GM18507 (cell line): ENCODE results near the gene PPP1R12A.

Source experiments
- DNase-seq: peaks from one replicate; pipeline ENCODE4 v3.0.0; 2011; ENCODE audit warnings: low read depth; ENCODE audit not compliant: insufficient read length; ENCODE audit errors: extremely low spot score
- FAIRE-seq: peaks from 2 replicates; lab custom pipeline; 2011; peaks lifted over from hg19 to GRCh38; lab: Jason Lieb, UNC

PPP1R12A gene

DNA sequence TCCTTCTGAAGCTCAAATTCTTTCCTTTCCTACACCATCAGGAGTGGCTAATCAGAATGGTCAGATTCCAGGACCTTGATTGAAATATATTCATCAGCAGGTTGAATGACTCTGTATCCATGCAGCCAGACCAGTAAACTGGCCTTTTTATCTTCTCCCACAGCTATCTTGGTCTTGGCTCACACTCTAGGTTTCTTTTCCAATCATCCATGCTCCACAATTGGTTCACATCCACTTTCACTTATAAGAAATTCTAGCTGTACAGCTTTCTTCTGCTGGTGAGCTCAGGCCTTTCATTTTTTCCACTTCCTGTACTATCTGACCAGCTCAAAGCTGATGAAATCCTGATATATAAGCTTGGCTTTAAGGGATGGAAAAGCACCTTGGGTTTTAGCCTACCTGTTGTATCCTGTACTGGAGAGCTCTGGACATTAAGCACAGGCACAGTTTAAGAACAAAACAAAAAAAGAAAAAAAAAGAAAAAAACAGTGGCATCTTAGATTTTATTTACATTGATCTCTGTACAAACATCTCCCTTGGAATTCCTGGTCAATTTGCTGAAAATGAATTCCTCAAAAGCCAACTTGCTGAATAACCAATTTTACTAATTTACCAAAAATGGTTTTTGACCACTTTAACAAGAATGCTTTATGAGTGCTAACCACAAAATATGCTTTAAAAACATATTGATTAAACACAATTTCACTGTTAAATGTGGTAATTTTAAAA is 152.6 kb downstream of the PPP1R12A start:
- no peak for DNase-seq
- no peak for FAIRE-seq

DNA sequence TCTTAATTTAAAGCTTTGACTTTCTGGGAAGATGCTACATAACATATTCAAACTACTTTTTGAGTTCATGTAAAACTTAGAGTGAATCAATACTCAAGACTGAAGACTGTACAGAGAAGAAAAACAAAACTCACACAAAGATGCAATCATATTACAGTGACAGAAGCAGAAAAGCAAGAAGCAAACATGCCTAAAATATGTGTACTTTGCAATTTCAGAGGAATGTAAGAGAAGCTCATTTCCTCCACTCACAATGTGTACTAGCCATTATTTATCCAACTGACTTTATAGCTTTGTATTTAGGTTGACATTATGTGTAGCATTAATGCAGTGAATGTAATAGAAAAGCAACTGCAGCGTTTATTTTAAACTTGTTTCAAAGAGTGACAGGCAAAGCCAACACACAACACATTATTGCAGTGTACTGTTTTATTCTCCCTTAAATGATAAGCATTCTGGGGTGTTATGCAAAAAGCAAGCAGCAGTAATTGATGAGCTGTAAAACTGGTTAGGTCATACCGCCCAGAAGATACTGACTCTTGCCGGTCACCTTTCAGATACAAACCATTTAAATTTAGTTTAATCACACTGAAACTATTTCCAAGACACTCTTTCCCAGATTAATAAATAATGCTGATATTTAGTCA is 156.0 kb downstream of the PPP1R12A start:
- DNase-seq (no peak), FAIRE-seq (no peak)

DNA sequence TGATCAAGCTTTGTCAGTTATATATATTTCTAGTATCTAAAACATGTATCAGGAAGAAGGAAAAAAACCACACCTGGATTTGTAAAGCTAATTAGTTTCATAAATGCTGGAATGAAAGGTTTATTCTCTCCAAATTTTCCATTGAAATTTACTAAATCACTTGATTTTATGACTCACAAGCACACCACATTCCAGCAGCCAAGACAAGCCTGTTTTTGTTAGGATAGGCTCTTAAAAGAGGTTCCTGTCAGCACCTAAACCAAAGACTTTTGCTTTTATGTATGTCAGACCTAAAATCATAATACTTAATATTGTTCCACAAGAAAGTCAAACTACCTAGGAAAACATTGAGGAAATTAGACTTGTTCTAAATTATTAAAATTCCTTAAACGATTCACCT is 158.8 kb downstream of the PPP1R12A start:
- peak; percentile 50 for FAIRE-seq
- no peak for DNase-seq

DNA sequence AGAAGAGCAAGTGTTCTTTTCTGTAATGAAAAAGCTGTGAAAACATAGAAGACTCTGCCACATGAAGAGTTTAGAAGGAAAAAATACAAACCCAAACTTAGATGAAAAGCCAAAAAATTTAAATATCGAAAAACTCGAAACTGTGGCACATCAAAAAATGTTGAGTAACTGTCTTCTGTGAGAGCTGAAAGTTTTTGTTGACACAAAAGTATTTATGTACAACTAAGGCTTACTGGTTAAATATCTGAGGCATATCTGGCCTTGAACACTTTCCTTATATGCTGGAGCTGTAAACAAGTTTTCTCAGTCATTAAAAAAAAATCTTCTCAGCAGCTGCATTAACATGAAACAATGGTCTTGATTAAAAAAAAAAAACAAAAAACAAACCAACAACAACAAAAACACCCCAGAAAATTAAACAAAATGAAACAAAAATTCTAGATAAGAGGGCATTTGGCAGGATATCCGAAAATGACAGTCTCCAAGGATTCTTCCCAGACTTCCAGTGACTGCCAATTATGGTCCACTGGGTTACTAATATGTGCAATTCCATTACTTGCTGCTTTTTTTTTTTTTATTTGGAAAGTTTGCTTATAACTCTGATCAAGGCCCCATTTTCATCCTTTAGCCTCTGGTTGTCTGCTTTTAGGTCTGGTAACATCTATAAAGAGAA is 159.4 kb downstream of the PPP1R12A start:
- DNase-seq (no peak), FAIRE-seq (no peak)

DNA sequence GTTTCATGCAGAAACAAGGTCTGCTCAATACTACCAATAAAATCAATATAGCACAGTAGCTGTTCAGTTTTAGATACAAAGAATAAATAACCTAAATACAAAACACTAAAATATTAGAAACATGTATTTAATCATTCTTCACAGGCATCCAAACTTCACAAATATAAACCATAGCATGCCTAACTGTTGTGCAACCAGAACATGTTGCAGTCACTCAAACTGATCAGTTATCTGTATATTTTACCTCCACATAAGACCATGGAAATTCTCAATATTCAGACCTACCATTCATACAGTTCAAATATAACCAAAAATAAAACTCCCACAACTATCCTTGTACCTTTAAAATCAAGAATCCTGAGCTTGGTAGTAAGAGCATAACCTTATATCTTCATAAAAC is 161.0 kb downstream of the PPP1R12A start:
- FAIRE-seq (no peak), DNase-seq (no peak)

DNA sequence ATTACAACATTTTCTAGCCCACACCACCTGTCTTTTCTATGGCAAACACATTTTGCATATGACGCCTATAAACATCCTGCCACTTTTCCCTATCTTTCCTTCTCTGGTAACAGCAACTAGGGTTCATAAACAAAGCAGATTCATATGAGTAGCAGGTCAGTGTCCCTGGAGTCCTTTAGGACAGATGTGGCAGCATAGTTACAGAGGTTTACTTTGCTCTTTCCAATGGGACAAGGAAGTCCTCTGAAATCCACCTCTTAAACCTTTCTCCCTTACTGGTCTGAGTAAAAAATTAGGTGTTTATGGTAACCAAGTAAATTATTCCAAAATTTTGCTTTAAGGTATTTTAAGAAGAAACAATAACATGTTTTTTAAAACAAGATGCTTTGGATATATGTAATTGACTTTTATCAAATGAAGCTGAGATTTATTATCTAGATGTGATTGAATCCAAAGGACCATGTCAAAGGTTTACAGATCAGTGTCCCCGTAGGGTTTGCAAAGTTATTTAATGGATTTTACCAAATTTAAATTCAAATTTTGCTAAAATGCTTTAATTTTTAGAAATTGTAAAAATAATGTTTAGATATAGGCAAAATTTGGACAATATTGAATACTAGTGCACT is 164.9 kb downstream of the PPP1R12A start:
- DNase-seq (no peak), FAIRE-seq (no peak)

DNA sequence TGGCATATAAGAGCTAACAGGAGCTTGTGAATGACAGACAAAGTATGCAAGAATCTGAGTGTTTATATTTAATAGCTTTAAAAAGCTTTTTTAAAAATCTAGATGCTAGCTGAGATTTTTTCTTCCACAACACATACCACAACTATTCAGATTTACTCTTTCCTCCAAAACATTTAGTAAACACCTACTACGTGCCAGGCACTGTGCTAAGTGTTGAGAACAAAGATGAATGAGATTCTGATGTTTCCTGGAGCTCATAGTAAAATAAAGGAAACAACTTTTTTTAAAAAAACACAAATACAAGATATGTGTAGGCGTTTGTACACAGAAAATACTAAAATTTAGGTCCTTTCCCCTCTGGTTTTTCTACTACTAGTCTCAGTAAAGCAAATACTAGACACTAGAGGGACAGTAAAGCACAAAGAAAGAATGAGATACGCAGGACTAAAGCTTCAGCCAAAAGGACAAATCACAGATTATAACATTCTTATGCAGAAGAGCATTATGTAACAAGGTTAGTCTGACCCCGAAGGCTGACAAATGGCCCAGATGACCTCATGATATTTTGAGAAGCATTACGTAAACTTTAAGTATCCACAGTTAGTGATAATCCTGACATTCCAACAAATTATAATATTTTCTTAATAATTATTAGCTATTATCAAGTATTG is 165.6 kb downstream of the PPP1R12A start:
- FAIRE-seq, result no peak

DNA sequence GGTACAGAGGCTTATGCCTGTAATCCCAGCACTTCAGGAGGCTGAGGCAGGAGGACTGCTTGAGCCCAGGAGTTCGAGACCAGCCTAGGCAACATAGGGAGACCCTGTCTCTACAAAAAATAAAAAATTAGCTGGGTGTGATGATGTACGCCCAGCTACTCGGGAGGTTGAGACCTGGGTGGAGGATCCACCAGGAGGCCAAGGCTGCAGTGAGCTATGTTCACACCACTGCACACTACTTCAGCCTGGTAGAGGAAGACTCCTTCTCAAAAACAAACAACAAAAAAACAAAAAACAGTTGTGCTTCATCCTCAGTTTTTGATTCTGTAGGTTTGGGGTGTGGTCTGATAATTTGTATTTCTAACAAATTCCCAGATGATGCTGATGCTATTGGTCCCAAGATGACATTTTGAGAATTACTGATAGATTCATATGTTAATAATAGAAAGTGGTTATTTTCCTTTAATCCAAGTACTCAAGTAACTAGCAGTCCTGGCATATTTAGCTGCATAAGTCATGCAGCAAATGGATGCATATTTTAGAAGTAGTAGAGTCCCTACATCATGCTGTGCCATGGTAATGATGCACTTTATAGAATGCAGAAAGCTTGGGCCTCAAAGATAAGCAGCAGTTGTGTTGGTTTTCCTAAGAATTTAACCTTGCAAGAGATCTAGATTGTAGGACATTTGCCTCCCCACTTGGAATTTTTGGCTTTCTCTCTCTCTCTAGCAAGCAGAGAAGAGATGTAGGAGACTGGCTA is 168.0 kb downstream of the PPP1R12A start:
- DNase-seq (no peak), FAIRE-seq (no peak)

More for the DNA sequence above, 165.6 kb downstream of the PPP1R12A start:
- DNase-seq, result no peak

DNA sequence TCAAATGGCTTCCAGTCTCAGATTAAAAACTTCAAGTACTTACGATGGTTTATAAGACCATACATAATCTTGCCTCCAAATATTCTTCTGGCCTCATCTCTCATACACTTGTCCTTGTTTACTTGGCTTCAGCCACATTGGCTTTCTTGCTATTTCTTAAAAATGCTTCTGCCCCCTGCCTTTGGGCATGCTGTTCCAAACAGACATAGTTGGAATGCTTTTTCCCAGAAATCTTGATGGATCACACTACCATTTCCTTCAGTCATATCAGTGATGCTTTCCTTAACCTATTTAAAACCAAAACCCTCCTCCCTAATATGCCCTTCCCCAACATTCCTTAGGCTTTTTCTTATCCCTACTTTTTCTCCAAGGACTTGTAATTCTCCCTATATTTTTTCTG is 169.7 kb downstream of the PPP1R12A start:
- no peak for FAIRE-seq
- DNase-seq, result no peak

DNA sequence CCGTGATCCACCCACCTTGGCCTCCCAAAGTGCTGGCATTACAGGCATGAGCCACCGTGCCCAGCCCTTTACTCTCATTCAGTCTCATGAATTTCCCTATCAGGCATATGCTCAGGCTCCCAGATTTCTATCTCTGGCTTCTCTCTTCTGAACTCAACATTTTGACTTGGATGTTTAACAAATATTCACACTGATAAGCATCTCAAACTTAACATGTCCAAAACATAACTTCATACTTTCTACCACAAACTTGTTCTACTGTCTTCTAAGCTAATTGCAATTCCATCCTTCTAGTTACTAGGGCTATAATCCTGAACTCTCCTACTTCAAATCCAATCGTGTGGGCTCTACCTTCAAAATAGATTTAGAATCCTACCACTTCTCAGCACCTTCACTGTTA is 170.3 kb downstream of the PPP1R12A start:
- FAIRE-seq, result no peak

DNA sequence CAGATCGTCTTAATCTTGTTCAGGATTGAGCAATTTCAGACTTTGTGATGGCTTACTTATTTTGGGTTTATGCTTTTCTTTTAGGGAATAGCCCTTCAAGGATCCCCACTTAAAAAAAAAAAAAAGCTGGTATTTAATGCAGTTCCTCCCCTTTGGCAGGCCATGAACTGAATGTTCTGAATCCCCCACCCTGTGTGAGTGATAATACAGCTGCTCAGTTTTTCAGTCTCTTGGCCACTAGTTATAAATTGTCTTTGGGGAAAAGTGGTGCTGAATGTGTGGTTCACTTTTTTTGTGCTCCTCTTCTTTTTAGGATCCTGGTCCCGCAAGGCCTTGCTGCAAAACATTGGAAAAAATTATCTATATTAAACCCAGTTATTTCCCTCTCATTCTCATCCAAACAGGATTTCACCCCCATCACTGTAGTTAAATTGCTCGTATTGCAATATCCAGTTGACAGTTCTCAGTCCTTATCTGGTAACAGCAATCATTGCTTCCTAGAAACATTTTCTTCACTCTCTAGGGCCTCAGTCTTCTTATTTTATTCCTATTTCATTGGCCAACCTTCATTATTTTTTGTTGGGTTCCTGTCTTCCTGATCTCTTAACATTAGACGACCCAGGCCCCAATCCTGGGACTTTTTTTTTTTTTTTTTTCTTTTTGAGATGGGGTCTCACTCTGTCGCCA is 171.0 kb downstream of the PPP1R12A start:
- no peak for FAIRE-seq
- DNase-seq, result no peak

More for the DNA sequence above, 170.3 kb downstream of the PPP1R12A start:
- DNase-seq, result no peak

DNA sequence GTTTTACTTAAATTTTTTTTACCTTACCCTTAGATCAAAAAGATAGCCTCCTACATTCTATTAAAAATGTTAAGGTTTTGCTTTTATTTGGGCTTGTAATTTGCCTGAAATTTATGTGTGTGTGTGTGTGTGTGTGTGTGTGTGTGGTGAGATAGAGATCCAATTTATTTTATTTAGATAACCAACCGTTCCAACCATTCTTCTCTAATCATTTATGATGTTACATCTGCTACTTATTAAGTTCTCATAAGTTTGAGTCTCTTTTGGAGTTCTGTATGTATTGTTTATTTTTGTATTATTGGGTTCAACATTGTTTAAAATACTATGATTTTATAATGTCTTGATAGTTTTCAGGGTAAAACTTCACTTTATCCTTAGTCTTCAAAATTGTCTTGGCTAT is 173.6 kb downstream of the PPP1R12A start:
- no peak for DNase-seq
- no peak for FAIRE-seq

DNA sequence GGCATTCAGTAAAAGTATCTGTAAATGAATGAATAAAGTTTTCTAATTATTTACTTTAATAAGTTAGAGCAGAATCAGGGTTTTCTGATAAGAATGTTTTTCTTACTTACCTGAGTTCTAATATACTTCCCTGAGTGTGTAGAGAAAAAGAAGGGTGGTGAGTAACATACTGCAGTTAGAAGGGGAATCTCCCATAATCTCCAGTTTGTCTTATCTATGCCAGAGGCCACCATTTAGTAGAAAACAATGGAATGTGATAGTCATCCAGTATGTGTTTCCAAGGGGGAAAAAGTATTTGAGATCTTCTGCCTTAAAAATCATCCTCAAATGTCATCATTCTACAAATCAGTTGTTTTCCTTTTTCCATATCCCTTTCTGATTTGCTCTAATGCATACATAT is 187.6 kb downstream of the PPP1R12A start:
- FAIRE-seq, result no peak
- no peak for DNase-seq

DNA sequence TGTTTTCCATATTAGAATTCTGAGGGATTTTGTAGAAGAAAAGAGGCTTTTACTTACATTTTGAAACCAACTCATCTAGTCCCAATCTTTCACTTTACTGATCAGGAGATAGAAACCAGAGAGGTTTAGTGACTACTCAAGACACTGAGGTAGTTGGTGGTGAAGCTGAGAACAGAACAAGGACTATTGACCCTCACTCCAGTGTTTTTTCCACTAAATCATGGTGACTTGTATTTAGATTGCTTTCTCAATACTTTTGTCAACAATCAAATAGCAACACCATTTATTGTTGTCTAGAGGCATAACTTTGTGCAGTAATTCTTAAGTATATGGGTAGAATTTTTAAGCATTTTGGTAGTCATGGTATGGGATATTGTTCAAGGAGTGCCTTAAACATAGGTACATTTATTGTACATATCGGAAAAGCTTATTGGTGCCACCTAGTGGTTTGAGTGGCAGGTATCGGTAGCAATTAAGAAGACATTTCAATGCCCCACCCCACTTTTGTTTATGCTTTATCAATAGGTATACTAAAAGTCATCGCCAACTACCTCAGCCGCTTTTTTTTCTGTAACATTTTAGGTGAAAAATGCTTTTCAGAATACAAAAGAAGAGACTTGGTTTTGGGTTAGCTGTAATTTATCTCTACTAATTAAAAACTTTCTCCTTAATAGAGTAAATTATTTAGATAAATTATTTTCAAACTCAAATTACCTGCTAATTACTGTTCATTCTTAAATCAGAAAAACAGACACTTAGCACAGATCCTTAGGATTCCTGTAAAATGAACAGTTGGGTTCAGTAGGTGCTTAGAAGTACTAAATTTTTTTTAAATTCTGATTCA is 196.8 kb downstream of the PPP1R12A start:
- FAIRE-seq (peak; percentile 84), DNase-seq (peak; percentile 8)

DNA sequence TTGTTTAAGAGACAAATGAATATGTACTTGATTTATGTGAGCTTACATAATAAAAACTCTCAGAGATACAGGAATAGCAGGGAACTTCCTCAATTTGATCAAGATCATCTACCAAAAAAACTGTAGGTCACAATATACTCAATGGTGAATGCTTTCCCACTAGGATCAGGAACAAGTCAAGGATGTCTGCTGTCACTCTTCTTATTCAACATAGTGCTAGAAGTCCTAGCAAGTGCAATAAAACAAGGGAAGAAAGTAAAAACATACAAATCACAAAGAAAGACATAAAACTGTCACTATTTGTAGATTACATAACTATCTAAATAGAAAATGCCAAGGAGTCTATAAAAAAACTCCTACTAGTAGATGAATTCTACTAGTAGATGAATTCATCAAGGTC is 202.3 kb downstream of the PPP1R12A start:
- FAIRE-seq, result no peak
- no peak for DNase-seq

DNA sequence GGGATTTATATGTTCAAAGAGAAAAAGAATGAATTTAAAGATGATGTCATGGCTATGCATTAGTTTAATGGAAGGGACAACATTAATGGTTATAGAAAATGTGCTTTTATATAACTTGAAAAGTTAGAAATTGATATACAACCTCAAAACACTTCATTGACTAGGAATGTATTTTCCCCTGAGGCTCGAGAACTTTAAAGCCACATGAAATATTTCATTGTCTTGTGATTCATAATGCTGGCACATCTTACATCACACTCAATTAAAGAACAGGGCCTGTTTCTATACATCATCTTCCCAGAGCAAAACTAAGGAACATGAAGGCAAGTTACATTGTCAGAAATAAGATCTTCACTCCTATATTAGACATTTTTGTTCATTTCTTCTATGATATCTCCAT is 208.9 kb downstream of the PPP1R12A start:
- DNase-seq (no peak), FAIRE-seq (no peak)
